GM23248 (cell line): ENCODE measurements around the gene EFR3B. TPM values are rescaled to one million over a fixed set of nuclear protein-coding genes. Genes with fewer than 3 reads are reported as not detected.

Experiments
- DNase-seq: peaks from one replicate; pipeline ENCODE4 v3.0.0-alpha.2; 2015
- H2AFZ ChIP-seq: fragments of 200-600 bp; sonication (generic); 2 replicates; pipeline ENCODE4 v1.6.1; 2016; ENCODE audit warnings: antibody characterized with exemption
- H3F3A ChIP-seq: fragments of 200-600 bp; sonication (generic); 2 replicates; pipeline ENCODE4 v1.6.1; 2016; ENCODE audit warnings: mild to moderate bottlenecking, antibody characterized with exemption, mixed run types; ENCODE audit not compliant: insufficient read depth
- H3K27ac ChIP-seq: fragments of 200-600 bp; sonication (generic); 2 replicates; pipeline ENCODE4 v1.5.1; 2016; ENCODE audit warnings: mild to moderate bottlenecking
- H3K27me3 ChIP-seq: fragments of 200-600 bp; sonication (generic); replicated peaks from 2 replicates; pipeline ENCODE4 v1.6.1; 2016; ENCODE audit warnings: mild to moderate bottlenecking; ENCODE audit not compliant: insufficient read depth
- H3K36me3 ChIP-seq: fragments of 200-600 bp; sonication (generic); 2 replicates; pipeline ENCODE4 v1.6.1; 2016; ENCODE audit warnings: low read depth, mild to moderate bottlenecking
- H3K4me1 ChIP-seq: fragments of 200-600 bp; sonication (generic); 2 replicates; pipeline ENCODE4 v1.6.1; 2016; ENCODE audit warnings: mild to moderate bottlenecking; ENCODE audit not compliant: insufficient read depth
- H3K4me2 ChIP-seq: fragments of 200-600 bp; sonication (generic); one replicate; pipeline ENCODE4 v1.6.1; 2016; ENCODE audit warnings: mild to moderate bottlenecking; ENCODE audit not compliant: unreplicated experiment
- H3K4me3 ChIP-seq: fragments of 200-600 bp; sonication (generic); 2 replicates; pipeline ENCODE4 v1.5.1; 2016; ENCODE audit warnings: mild to moderate bottlenecking
- H3K79me2 ChIP-seq: fragments of 200-600 bp; sonication (generic); 2 replicates; pipeline ENCODE4 v1.6.1; 2016; ENCODE audit warnings: mild to moderate bottlenecking; ENCODE audit not compliant: insufficient read depth
- H3K9ac ChIP-seq: fragments of 200-600 bp; sonication (generic); 2 replicates; pipeline ENCODE4 v1.6.1; 2016; ENCODE audit warnings: mild to moderate bottlenecking
- H3K9me2 ChIP-seq: fragments of 200-600 bp; sonication (generic); 2 replicates; pipeline ENCODE4 v1.6.1; 2016; ENCODE audit warnings: mixed run types, mild to moderate bottlenecking, moderate library complexity; ENCODE audit not compliant: insufficient read depth
- H3K9me3 ChIP-seq: fragments of 200-600 bp; sonication (generic); one replicate; pipeline ENCODE4 v1.6.1; 2017; ENCODE audit warnings: low read depth
- H4K20me1 ChIP-seq: fragments of 200-600 bp; sonication (generic); 2 replicates; pipeline ENCODE4 v1.6.0; 2016; ENCODE audit not compliant: insufficient read depth
- EZH2 ChIP-seq: fragments of 200-600 bp; sonication (generic); IDR thresholded peaks from 2 replicates; pipeline ENCODE4 v1.6.1; 2018; ENCODE audit warnings: antibody characterized with exemption, mild to moderate bottlenecking; ENCODE audit not compliant: insufficient read depth, poor library complexity, severe bottlenecking
- EZH2phosphoT487 ChIP-seq: fragments of 200-600 bp; sonication (generic); IDR thresholded peaks from 2 replicates; pipeline ENCODE4 v1.6.1; 2018; ENCODE audit warnings: antibody characterized with exemption, moderate library complexity, mild to moderate bottlenecking, low read depth; ENCODE audit not compliant: insufficient read depth
- WGBS, 2 experiments: methylation state at CpG; one replicate each; pipeline ENCODE4 v1.1.6; 2015 to 2017; ENCODE audit warnings: low lambda C conversion rate in 2 of 2, low coverage in 1 of 2; ENCODE audit errors: missing lambda C conversion rate in 2 of 2; 5-methylcytosine and 5-hydroxymethylcytosine counted together
- in situ Hi-C: fragments of 300-500 bp; cut with MboI; formaldehyde crosslinking; loops from 2 replicates; pipeline ENCODE4 v1.15.0; 2020
- polyA plus RNA-seq: library from polyadenylated mRNA; unstranded; fragments of >200 nt; fragmentation: Nextera tagmentation; extraction: Ambion mirVana; gene quantifications from 2 replicates; pipeline ENCODE4 v1.2.1, GENCODE V29; 2016
- total RNA-seq: library from RNA; depleted of rRNA; stranded (reverse); fragments of >200 nt; shearing (Covaris generic); gene quantifications from 2 replicates; pipeline ENCODE4 v1.2.3, GENCODE V29; 2014

EFR3B gene
- total and polyA plus RNA-seq, 2 experiments from 2014 or later: 0.51 to 0.97 TPM

DNA sequence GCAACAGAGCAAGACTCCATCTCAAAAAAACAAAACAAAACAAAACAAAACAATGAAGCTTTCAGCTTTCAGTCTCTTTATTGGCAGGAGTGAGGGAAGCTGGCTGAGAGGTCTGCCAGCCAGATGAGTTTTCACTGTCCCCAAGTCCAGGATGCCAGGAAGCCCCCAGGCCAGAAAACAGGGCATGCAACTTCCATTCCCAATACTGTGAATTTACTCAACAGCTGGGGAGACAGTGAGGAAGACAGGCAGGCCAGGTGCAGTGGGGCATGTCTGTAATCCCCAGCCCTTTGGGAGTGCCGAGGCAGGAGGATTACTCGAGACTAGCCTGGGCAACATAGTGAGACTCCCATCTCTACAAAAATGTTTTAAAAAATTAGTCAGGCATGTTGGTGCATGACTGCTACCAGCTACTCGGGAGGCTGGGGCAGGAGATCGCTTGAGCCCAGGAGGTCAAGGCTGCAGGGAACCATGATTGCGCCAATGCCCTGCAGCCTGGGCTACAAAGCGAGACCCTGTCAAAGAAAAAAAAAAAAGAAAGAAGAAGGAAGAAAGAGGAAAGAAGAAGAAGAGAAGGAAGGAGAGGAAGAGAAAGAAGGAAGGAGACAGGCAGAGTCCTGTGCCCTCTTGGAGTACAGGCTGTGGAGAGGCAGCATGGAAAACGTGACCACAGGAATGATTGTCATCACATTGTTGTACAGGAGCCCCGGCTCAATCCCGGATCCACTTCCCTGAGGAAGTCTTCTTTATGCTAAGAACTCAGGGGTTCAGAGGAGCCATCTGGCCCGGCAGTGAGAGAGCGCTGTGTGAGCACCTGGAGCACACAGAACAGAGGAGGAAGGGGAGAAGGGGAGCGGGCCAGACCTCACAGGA lies 155.7 kb downstream of the EFR3B start:
- H2AFZ ChIP-seq: no peak overlapping the region
- peak; percentile 25 for DNase-seq
- no peak overlapping the region for H3K4me2 ChIP-seq
- no peak overlapping the region for H3K4me3 ChIP-seq
- no peaks in the 10 kb centered on the region for H4K20me1 ChIP-seq
- no peaks in the 10 kb centered on the region for H3K4me1 ChIP-seq
- no peaks in the 10 kb centered on the region; the same call in 1 of the 2 replicates for H3K27me3 ChIP-seq
- H3K9me2 ChIP-seq: no peaks in the 10 kb centered on the region
- no peak overlapping the region for H3K27ac ChIP-seq
- no peaks in the 10 kb centered on the region for H3K36me3 ChIP-seq
- in situ Hi-C loops: loop anchor here (25.0 kb wide), 1 partner anchor 785 kb away; no protein-coding TSS in a partner anchor
- H3K9me3 ChIP-seq: no peaks in the 10 kb centered on the region
- H3F3A ChIP-seq: no peaks in the 10 kb centered on the region
- H3K9ac ChIP-seq: no peak overlapping the region
- no peaks in the 10 kb centered on the region for H3K79me2 ChIP-seq
- no peak for TF ChIP-seq EZH2phosphoT487
- TF ChIP-seq EZH2: no peak
- 60 to 61% methylated on average over 12 of the region's 12 CpGs for WGBS, 2 experiments

DNA sequence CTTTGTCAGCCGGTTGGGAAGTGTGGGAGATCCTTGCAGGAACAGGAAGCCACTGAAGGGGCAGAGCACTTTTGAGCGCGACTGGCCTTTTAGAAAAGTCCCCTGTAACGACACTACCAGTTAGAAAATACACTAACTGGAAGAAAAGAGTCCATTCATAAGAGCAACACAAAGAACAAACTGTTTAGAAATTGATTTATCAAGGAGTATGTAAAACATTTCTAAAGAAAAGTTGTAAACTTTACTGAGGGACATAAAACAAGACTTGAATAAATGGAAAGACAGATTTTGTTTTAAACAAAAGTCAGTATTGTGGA lies 156.3 kb downstream of the EFR3B start:
- H3K4me1 ChIP-seq: no peaks in the 10 kb centered on the region
- no peak overlapping the region for H3K4me3 ChIP-seq
- no peaks in the 10 kb centered on the region for H3K9me2 ChIP-seq
- no peaks in the 10 kb centered on the region for H3K79me2 ChIP-seq
- H3K27me3 ChIP-seq: no peaks in the 10 kb centered on the region; the same call in 1 of the 2 replicates
- DNase-seq: no peak
- no peaks in the 10 kb centered on the region for H3K9me3 ChIP-seq
- H3K9ac ChIP-seq: no peak overlapping the region
- TF ChIP-seq EZH2 (no peak), EZH2phosphoT487 (no peak)
- no peaks in the 10 kb centered on the region for H4K20me1 ChIP-seq
- H3K4me2 ChIP-seq: no peak overlapping the region
- no peak overlapping the region for H3K27ac ChIP-seq
- no peaks in the 10 kb centered on the region for H3K36me3 ChIP-seq
- no peaks in the 10 kb centered on the region for H3F3A ChIP-seq
- WGBS, 2 experiments: 59% methylated on average over 4 of the region's 4 CpGs
- H2AFZ ChIP-seq: no peak overlapping the region
- in situ Hi-C loops: loop anchor here (25.0 kb wide), 1 partner anchor 786 kb away; no protein-coding TSS in a partner anchor

DNA sequence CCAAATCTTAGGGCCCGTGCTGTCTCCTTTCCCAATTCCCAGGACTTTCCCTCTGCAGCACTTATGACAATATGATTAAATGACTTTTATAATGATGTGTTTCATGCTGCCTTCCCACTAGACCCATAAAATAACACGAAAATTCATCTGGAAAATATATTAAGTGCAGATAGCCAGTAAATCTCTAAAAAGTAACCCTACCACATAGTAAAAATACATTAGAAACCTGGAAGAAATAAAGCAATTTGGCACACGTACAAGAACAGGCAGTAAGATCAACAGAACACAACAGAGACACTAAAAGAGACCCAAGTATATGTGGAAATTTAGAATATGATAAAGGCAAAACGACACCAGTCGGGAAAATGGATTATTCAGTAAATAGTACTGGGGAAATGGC lies 156.7 kb downstream of the EFR3B start:
- Histone ChIP-seq H3K4me2 (no peak overlapping the region), H3F3A (no peaks in the 10 kb centered on the region), H3K4me3 (no peak overlapping the region), H4K20me1 (no peaks in the 10 kb centered on the region), H3K27ac (no peak overlapping the region), H3K36me3 (no peaks in the 10 kb centered on the region), H3K9me3 (no peaks in the 10 kb centered on the region), H3K27me3 (no peaks in the 10 kb centered on the region; the same call in 1 of the 2 replicates), H2AFZ (no peak overlapping the region), H3K9me2 (no peaks in the 10 kb centered on the region), H3K4me1 (no peaks in the 10 kb centered on the region), H3K9ac (no peak overlapping the region), H3K79me2 (no peaks in the 10 kb centered on the region)
- 54 to 55% methylated on average over 5 of the region's 5 CpGs for WGBS, 2 experiments
- in situ Hi-C loops: loop anchor here (25.0 kb wide), 1 partner anchor 786 kb away; no protein-coding TSS in a partner anchor
- TF ChIP-seq EZH2: no peak
- no peak for TF ChIP-seq EZH2phosphoT487
- no peak for DNase-seq

DNA sequence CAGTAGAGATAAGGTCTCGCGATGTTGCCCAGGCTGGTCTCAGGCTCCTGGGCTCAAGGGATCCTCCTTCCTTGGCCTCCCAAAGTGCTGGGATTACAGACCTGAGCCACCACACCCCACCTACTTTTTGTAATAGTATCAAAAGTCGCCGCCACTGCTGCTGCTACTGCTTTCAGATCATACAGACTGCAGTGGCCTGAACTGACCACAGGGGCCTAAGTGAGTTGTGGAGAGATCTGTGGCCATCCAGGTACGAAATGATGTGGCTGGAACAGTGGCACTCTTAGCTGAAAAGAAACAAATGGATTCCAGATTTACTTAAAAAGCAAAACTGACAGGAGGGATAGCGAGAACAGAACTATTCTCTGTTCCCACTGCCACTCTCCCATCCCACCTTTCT lies 159.4 kb downstream of the EFR3B start:
- Histone ChIP-seq H3K9ac (no peak overlapping the region), H3K9me3 (no peaks in the 10 kb centered on the region), H3F3A (no peaks in the 10 kb centered on the region), H4K20me1 (no peaks in the 10 kb centered on the region), H3K9me2 (no peaks in the 10 kb centered on the region), H3K36me3 (no peaks in the 10 kb centered on the region), H3K27ac (no peak overlapping the region), H3K79me2 (no peaks in the 10 kb centered on the region), H3K27me3 (no peaks in the 10 kb centered on the region; the same call in 1 of the 2 replicates), H3K4me1 (no peaks in the 10 kb centered on the region), H2AFZ (no peak overlapping the region), H3K4me2 (no peak overlapping the region), H3K4me3 (no peak overlapping the region)
- peak; percentile 35 for DNase-seq
- WGBS, 2 experiments: 82 to 86% methylated on average over 6 of the region's 6 CpGs
- TF ChIP-seq EZH2phosphoT487 (no peak), EZH2 (no peak)
- in situ Hi-C loops: no loop called here
